Measurements from ENCODE around the gene ARHGDIB.

- TF ChIP-seq CTCF (IDR thresholded peaks at IDR 0.05 in 4 of 5, conservative IDR thresholded peaks at IDR 0.05 in 1 of 5) (no peak), POLR2A (IDR thresholded peaks at IDR 0.05) (no peak)
These were observed 25.1 kb downstream of the ARHGDIB start for GRCh38 chr12:14936224-14936861.

All from gastrocnemius medialis (tissue), 4 donors.